IMR-90 (cell line): ENCODE data around the gene RASGEF1C.

Experiments
- CEBPB ChIP-seq: IDR thresholded peaks from 2 replicates; pipeline ENCODE4 v1.6.1; 2012; ENCODE audit warnings: low read depth, low read length, improper control_type of control experiment
- CTCF ChIP-seq: conservative IDR thresholded peaks from 2 replicates; pipeline ENCODE4 v1.5.1; 2012; ENCODE audit warnings: mild to moderate bottlenecking, low read depth, low read length, improper control_type of control experiment
- ELK1 ChIP-seq: fragments of 150-350 bp; IDR thresholded peaks from 2 replicates; pipeline ENCODE4 v1.6.1; 2016; ENCODE audit warnings: low read depth, mild to moderate bottlenecking, low read length, moderate library complexity, borderline replicate concordance
- FOS ChIP-seq: fragments of 150-350 bp; IDR thresholded peaks from 2 replicates; pipeline ENCODE4 v1.6.1; 2016; ENCODE audit warnings: low read depth, low read length
- MAFK ChIP-seq: IDR thresholded peaks from 2 replicates; pipeline ENCODE4 v1.6.1; 2012; ENCODE audit warnings: low read depth, low read length, improper control_type of control experiment
- MXI1 ChIP-seq: IDR thresholded peaks from 2 replicates; pipeline ENCODE4 v1.6.1; 2012; ENCODE audit warnings: low read depth, mild to moderate bottlenecking, low read length, moderate library complexity, borderline replicate concordance
- POLR2A ChIP-seq: IDR thresholded peaks from 2 replicates; pipeline ENCODE4 v1.6.1; 2012; ENCODE audit warnings: mild to moderate bottlenecking, low read depth, low read length
- RAD21 ChIP-seq: IDR thresholded peaks from 2 replicates; pipeline ENCODE4 v1.6.1; 2012; ENCODE audit warnings: low read length, improper control_type of control experiment
- RFX5 ChIP-seq: IDR thresholded peaks from 2 replicates; pipeline ENCODE4 v1.8.0; 2012; ENCODE audit warnings: low read depth, mild to moderate bottlenecking, low read length, moderate library complexity
- SMC3 ChIP-seq: fragments of 150-350 bp; IDR thresholded peaks from 2 replicates; pipeline ENCODE4 v1.6.1; 2016; ENCODE audit warnings: low read depth, mild to moderate bottlenecking, antibody characterized with exemption, low read length, moderate library complexity
- USF2 ChIP-seq: fragments of 150-350 bp; IDR thresholded peaks from 2 replicates; pipeline ENCODE4 v1.6.1; 2017; ENCODE audit warnings: mild to moderate bottlenecking, antibody characterized with exemption, low read length, low read depth

GRCh38 chr5:180205916-180206315 is 3.1 kb downstream of the RASGEF1C start:
- no peak for TF ChIP-seq CEBPB
- TF ChIP-seq ELK1: no peak
- no peak for TF ChIP-seq CTCF
- no peak for TF ChIP-seq RAD21
- no peak for TF ChIP-seq USF2
- TF ChIP-seq RFX5: no peak
- TF ChIP-seq POLR2A: no peak
- no peak for TF ChIP-seq MAFK
- no peak for TF ChIP-seq SMC3
- TF ChIP-seq MXI1: no peak
- TF ChIP-seq FOS: no peak
